Measurements from ENCODE around the gene RPS29.
"Not testable (repeated sequence)": the region's sequence is repeated elsewhere in the genome, so short reads cannot be mapped to it uniquely, and the experiment has no call there.

Gene RPS29

GRCh38 chr14:49623387-49623786 is 37.2 kb upstream of the RPS29 start:
- H3K36me3 ChIP-seq, result peaks cover 11% of the 10 kb centered on the region
- H3K4me1 ChIP-seq (ENCODE audit: control insufficient read depth in 1 of 2, insufficient read depth in 1 of 2, low read depth in 1 of 2, low read length in 1 of 2), result peaks cover 34 to 38% of the 10 kb centered on the region in 2 experiments
- H3K27me3 ChIP-seq, result no peaks in the 10 kb centered on the region
- no peak for TF ChIP-seq CTCF (IDR thresholded peaks at IDR 0.05)
- H3K4me3 ChIP-seq (ENCODE audit: low read depth in 1 of 2, low read length in 1 of 2), result no peak overlapping the region
- H3K9me3 ChIP-seq, result no peaks in the 10 kb centered on the region
- H3K27ac ChIP-seq, result no peak overlapping the region

- peaks cover 38 to 39% of the 10 kb centered on the region in 2 experiments for H3K4me1 ChIP-seq (ENCODE audit: control insufficient read depth in 1 of 2, insufficient read depth in 1 of 2, low read depth in 1 of 2, low read length in 1 of 2)
- H3K4me3 ChIP-seq (ENCODE audit: low read depth in 1 of 2, low read length in 1 of 2), result peak overlapping the region; percentile 87 to 89
- TF ChIP-seq CTCF (IDR thresholded peaks at IDR 0.05), result no peak
- H3K27ac ChIP-seq, result peak overlapping the region; percentile 95
- H3K9me3 ChIP-seq, result no peaks in the 10 kb centered on the region
- H3K27me3 ChIP-seq, result no peaks in the 10 kb centered on the region
- peaks cover 19% of the 10 kb centered on the region for H3K36me3 ChIP-seq
These were observed 35.9 kb upstream of the RPS29 start for GRCh38 chr14:49622022-49622607.

GRCh38 chr14:49621114-49621881 is 35.1 kb upstream of the RPS29 start:
- no peak for TF ChIP-seq CTCF (IDR thresholded peaks at IDR 0.05)
- peaks cover 38 to 39% of the 10 kb centered on the region in 2 experiments for H3K4me1 ChIP-seq (ENCODE audit: control insufficient read depth in 1 of 2, insufficient read depth in 1 of 2, low read depth in 1 of 2, low read length in 1 of 2)
- H3K36me3 ChIP-seq, result peaks cover 19% of the 10 kb centered on the region
- H3K27ac ChIP-seq, result peak overlapping the region; percentile 95
- no peaks in the 10 kb centered on the region for H3K27me3 ChIP-seq
- peak overlapping the region; percentile 87 to 89 for H3K4me3 ChIP-seq (ENCODE audit: low read depth in 1 of 2, low read length in 1 of 2)
- no peaks in the 10 kb centered on the region for H3K9me3 ChIP-seq

- Histone ChIP-seq H3K27ac (peak within 1 kb of the TSS; percentile 95), H3K27me3 (no peaks in the 10 kb centered on the region), H3K4me1 (ENCODE audit: control insufficient read depth in 1 of 2, insufficient read depth in 1 of 2, low read depth in 1 of 2, low read length in 1 of 2) (peaks cover 38 to 39% of the 10 kb centered on the region in 2 experiments), H3K9me3 (no peaks in the 10 kb centered on the region), H3K4me3 (ENCODE audit: low read depth in 1 of 2, low read length in 1 of 2) (peak within 1 kb of the TSS; percentile 87 to 89), H3K36me3 (peaks cover 24% of the 10 kb centered on the region)
- peak; percentile 75 for TF ChIP-seq CTCF (IDR thresholded peaks at IDR 0.05)
These were observed 34.3 kb upstream of the RPS29 start, which contains the start of the genes MGAT2 and RPL36AL for GRCh38 chr14:49620182-49621113. TSS of gene MGAT2 (plus strand) at chr14:49620799. CDS start at chr14:49621269, 470 bp downstream. TSS of gene RPL36AL (minus strand) at chr14:49620626. CDS start at chr14:49619104, 1,522 bp downstream.

- Histone ChIP-seq H3K9me3 (no peaks in the 10 kb centered on the region), H3K27ac (peak overlapping the region; percentile 95), H3K27me3 (no peaks in the 10 kb centered on the region), H3K36me3 (peaks cover 24% of the 10 kb centered on the region), H3K4me3 (ENCODE audit: low read depth in 1 of 2, low read length in 1 of 2) (peak overlapping the region; percentile 87 to 89), H3K4me1 (ENCODE audit: control insufficient read depth in 1 of 2, insufficient read depth in 1 of 2, low read depth in 1 of 2, low read length in 1 of 2) (peaks cover 38 to 39% of the 10 kb centered on the region in 2 experiments)
- TF ChIP-seq CTCF (IDR thresholded peaks at IDR 0.05), result no peak
These were observed 33.5 kb upstream of the RPS29 start for GRCh38 chr14:49619730-49620129.

- Histone ChIP-seq H3K4me1 (ENCODE audit: control insufficient read depth in 1 of 2, insufficient read depth in 1 of 2, low read depth in 1 of 2, low read length in 1 of 2) (peaks cover 38 to 39% of the 10 kb centered on the region in 2 experiments), H3K4me3 (ENCODE audit: low read depth in 1 of 2, low read length in 1 of 2) (peak overlapping the region; percentile 87 to 89), H3K27ac (peak overlapping the region; percentile 95), H3K36me3 (peaks cover 24% of the 10 kb centered on the region)
- H3K9me3 ChIP-seq, H3K27me3 ChIP-seq: not testable (repeated sequence)
These were observed 33.1 kb upstream of the RPS29 start for GRCh38 chr14:49619273-49619672.

Measured in neutrophil (primary cell).